ENCODE data around the gene LRRC27.
"Not testable (repeated sequence)": the region's sequence is repeated elsewhere in the genome, so short reads cannot be mapped to it uniquely, and the experiment has no call there.

The LRRC27 gene

GRCh38 chr10:132301371-132302330, 30.3 kb upstream of the LRRC27 start:
- peak; percentile 13 for DNase-seq

GRCh38 chr10:132302421-132303310, 29.3 kb upstream of the LRRC27 start:
- DNase-seq = peak; percentile 10

GRCh38 chr10:132303361-132304115, 28.5 kb upstream of the LRRC27 start:
- DNase-seq = peak; percentile 3

DNA sequence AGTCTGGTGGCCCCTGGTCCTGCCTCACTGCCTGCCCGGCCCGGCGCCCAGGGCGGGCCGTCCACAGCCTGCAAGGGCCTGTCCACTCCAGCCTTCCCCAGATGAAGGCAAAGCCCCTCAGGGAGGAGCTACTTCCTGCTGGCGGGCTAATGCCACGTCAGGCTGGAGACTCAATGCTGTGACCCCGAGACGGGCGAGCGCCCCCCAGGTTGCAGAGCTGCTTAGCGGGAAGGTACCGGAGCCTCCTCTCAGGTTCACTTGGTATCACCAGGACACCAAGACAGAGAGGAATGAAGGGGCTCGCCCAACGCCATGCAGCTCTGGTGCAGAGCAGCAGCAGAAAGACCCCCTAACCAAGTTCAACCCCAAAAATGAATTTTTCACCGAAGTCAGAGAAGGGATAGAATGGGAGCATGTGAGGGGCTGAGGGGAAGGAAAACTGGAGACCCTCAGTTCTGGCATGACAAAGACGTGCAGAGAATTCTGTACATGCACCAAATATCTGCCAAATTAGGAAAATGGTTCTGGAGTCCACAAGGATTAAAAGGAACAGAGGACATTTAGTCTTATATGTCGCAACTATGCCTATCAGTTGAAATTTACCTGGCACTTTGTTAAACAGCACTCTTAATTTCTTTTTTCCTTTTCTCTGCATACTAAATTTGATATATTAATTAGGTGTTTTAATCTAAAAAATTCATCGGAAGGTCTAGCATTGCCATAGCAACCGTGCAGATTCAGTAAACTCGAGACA, 27.1 kb upstream of the LRRC27 start:
- no peak for DNase-seq

- DNase-seq = no peak
These were observed 26.2 kb upstream of the LRRC27 start for GRCh38 chr10:132305654-132306342.

- no peak for DNase-seq
These were observed 25.7 kb upstream of the LRRC27 start for GRCh38 chr10:132306343-132306685.

GRCh38 chr10:132306864-132307751, 24.9 kb upstream of the LRRC27 start:
- DNase-seq = peak; percentile 58

DNA sequence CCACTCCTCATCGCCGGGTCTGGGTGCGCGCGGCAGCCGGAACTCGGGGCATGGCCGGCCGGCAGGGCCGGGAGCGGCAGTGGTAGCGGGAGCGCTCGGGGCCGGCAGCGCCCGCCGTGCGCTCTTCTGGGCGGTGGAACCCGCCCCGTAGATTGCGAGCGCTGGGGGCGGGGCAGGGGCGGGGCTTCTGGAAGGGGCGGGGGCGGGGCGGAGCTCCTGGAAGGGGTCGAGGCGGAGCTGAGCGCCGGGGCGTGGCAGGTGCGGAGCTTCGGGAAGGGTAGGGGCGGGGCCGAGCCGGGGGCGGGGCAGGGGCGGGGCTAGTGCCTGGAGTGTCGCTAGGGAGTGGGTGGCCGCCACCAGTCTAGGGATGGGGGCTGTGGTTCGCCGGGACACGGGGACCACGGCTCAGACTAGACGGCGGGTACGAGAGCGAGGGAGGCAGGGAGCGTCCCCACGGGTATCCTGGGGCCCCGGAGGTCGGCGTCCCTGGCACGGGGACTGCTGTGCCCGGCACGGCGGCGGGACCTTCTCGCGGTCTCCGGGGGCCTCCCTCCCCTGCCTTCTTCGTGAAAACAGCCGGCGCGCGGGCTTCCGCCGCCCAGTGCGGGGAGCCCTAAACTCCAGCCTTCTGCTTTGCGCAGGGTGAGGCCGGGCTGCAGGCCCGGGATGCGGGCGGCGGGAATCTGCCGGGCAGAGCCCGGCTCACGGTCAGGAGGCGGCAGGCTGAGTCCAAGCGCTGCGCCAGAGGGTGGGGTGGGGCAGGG, 24.0 kb upstream of the LRRC27 start, which contains the start of gene STK32C:
Gene STK32C, minus strand, starts transcription at position 128 of the 764 bp plus-strand sequence. Its CDS starts 117 bp downstream, at position 11.
- DNase-seq = peak; percentile 92

DNA sequence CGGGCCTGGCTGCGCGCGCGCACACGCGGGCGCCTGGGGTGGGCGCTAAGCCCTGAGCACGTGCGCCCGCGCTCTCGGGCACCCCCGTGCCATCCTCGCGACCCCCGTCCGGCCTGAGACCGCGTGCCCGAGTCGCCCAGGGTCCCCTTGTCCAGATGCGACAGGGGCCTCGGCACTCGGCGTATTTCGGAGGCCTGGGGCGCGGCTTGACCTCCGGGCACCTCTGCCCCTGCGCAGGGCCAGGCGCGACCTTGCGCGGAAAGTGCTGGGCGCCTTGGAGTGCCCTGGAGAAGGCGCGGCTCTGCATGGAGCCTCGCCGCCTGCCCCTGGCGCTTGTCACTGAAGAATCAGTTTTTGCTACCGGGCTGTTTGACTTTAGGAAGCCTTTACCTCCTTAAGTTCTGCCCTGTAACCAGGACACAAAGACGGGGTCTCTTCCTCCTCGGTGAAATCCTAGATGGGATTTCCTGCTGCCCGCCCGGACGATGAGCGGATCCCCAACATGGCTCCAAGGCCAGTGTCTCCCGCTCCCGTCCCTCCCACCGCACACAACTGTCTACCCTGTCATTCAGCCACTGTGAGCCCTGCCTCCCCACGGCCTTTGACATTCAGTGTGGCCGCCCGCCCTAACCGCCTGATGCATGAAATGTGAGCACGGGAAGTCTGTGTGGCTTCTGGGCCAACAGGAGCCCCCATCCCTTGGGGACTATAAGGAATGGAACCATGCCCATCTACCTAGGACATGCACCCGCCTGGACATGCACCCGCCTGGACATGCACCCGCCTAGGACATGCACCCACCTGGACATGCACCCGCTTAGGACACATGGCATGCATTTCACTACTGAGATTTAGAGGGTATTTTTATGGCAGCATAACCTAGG, 23.2 kb upstream of the LRRC27 start:
- DNase-seq = no peak

DNA sequence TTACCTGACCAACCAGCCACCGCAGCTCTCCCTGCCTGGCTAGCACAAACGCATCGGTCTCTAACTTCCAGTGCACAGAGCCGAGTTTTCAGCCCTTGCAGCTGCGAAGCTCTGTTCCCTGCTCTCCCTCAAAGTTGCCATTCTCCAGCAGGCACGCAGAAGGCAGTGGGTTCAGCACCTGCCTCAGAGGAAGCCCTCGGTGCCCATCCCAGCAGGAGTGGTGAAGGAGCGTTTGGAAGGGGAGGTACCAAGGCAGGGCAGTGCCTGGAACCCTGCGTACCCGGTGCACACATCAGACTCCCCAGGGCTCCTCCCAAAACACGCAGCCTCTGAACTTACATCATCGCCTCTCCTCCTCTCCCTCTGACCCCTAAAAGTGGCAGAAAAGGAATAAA, 22.5 kb upstream of the LRRC27 start:
- DNase-seq = no peak

DNA sequence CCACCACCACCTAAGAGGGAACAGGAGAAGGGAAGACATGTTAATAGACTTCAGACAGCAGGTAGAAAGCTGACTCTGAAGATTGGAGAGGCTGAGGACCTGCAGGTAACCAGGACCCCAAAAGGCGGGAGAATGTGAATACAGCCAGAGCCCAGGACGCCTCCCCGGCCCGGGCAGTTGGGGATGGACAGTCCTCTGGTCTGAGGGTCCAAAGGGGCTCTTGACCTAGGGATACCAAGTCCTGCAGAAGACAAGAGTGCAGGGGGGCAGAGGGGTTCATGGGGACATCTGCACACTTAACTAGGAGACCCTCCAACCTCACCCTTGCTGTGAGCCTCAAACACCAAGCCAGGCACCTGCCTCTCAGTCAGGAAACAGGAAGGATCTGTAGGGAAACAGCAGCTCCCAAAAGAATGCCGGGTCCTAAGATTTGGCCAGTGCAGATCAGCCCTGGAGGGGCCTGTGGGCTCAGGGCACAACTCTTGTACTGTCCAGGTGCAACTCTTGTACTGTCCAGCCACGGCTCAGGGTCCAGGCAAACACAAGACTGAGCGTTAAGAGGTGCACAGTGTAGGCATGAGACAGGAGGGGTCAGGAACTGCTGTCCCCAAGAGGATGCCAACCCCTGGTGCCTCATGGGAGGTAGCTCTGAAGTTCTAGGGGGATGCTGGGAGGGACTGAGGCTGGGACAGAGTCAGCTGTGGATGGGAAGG, 22.0 kb upstream of the LRRC27 start:
- DNase-seq = no peak

DNA sequence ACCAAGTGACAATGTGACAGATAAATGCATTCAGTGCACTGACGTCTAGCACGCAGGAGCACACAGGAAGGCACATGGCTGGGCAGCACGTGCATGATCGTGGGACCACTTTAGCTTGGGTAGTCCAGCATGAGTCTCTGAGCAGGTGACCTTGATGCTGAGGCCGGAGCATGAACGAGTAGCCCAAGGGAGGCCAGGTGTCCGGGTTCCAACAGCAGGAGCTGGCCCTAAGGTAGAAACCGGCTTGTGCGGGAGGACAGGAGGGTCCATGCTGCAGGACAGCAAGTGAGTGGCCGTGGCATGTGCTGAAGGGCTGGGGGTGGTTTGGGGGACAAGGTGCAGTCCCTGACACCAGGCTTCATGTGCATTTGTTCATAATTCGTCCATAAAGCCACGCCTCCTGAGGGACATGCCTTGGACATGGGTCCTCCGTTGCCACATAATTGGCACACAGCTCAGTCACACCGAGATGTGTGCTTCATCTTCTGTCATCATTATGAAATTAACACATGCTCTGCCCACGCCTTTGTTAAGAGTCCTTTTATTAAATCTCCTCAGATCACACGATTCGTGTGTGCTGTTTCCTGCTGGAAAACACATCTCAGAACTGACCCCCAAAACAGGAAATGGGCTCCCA, 21.2 kb upstream of the LRRC27 start:
- no peak for DNase-seq

- peak; percentile 1 for DNase-seq
These were observed 20.6 kb upstream of the LRRC27 start for GRCh38 chr10:132311338-132311939.

GRCh38 chr10:132313305-132313704, 18.7 kb upstream of the LRRC27 start:
- DNase-seq = no peak

DNA sequence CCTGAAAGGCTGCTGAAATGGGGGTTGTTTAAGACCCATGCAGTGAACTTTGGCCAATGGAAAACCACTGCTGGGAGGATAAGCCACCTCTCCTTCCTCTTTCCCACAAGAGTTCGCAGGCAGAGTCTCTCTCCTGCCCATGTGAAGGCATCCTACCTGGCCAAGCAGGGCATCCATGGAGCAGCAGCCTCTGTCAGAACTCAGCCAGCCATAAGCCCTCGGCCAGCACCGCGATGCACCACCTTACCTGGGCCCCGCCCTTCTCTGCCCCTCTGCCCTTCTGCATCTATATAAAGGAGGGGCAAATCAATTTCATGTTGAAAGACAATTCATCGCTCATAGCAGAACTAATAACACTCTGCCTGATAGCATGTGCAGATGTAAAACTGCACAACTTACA, 18.1 kb upstream of the LRRC27 start:
- no peak for DNase-seq

DNA sequence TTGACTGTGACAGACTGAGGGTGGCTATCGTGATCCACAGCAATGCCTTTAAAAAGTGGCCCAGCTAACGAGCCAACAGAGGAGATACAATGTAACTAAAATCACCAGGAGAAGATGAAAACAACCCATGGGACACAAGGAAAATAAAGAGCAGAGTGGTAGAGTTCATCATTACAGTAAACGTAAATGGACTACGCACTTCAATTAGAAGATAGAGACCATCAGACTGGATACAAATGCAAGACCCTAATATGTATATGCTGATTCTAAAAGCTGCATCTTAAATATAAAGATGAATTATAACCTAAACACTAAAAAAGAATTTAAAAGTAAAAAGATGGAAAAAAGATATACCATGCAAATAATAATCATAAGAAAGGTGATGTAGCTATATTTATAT, 17.7 kb upstream of the LRRC27 start:
- DNase-seq = no peak

DNA sequence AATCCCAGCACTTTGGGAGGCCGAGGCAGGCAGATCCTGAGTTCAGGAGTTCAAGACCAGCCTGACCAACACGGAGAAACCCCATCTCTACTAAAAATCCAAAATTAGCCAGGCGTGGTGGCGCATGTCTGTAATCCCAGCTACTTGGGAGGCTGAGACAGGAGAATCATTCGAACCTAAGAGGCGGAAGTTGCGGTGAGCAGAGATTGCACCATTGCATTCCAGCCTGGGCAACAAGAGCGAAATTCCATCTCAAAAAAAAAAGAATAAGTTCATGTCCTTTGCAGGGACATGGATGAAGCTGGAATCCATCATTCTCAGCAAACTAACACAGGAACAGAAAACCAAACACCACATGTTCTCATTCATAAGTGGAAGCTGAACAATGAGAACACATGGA, 17.1 kb upstream of the LRRC27 start:
- not testable (repeated sequence) for DNase-seq
